Amygdala (tissue), 56 donors: ENCODE results near the gene LCN6.
"Not testable (repeated sequence)": the region's sequence is repeated elsewhere in the genome, so short reads cannot be mapped to it uniquely, and the experiment has no call there.

Experiments used
- DNase-seq, 56 donors: peaks; one replicate each; lab custom pipeline; 2025; lab: John Stamatoyannopoulos, UW

Gene LCN6, protein sequence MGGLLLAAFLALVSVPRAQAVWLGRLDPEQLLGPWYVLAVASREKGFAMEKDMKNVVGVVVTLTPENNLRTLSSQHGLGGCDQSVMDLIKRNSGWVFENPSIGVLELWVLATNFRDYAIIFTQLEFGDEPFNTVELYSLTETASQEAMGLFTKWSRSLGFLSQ

GRCh38 chr9:136748201-136748600 is at the start of gene LCN6:
LCN6 (minus strand) TSS chr9:136748525; CDS start chr9:136748483, 42 bp downstream.
- no peak for DNase-seq

- DNase-seq, result not testable (repeated sequence)
Observed at GRCh38 chr9:136796775-136797347, 48.5 kb upstream of the LCN6 start.

DNA sequence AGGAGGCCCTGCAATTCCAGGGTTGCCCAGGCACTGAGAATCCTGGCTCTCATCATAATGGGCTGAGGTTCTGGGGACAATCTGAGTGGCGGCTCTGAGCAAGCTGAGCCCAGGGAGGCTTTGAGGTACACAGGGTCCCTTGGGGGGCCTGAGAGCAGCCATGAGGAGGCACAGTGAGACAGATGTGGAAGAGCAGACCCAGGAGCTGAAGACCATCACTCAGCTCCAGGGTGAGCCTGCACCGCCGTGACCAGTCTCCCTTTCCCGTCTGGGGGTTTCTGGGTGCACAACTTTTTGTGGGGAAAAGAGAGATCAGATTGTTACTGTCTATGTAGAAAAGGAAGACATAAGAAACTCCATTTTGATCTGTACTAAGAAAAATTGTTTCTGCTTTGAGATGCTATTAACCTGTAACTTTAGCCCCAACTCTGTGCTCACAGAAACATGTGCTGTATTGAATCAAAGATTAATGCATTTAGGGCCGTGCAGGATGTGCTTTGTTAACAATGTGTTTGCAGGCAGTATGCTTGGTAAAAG is 48.0 kb upstream of the LCN6 start, which contains the start of gene CCDC183:
CCDC183 (plus strand) TSS at position 101 of the 537 bp plus-strand sequence; CDS start at position 161, 60 bp downstream.
- DNase-seq, result no peak

- no peak for DNase-seq
Observed at GRCh38 chr9:136795000-136795348, 46.6 kb upstream of the LCN6 start.

DNA sequence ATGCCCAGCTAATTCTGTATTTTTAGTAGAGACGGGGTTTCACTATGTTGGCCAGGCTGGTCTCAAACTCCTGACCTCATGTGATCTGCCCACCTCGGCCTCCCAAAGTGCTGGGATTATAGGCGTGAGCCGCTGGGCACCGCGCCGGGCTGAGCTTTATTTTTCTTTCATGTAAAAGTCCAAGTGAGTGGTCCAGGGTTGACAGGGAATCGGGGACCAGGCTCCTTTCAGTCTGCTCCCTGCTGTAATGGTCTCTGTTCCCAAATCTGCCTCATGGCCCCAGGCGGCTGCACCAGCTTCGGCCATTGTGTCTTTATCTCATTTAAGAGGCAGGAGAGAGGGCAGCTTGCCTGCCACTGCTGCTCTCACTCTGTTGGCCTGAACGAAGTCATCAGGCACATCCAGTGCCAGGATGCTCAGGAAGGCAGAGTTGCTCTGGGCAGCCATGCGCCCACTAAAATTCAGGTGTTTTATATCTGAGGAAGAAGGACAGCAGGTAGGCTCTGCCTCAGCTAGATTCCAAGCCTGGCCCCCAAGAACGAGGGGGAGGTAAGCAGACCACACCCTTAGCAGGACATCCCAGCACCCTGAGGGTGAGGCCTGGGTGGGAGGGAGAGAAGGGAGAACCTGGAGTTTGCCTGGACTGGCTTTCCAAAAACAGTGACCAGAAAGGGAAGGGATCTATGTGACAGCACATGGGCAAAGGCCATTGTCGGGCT is 46.1 kb upstream of the LCN6 start:
- no peak for DNase-seq

GRCh38 chr9:136793086-136793946 is 45.0 kb upstream of the LCN6 start:
- no peak for DNase-seq

DNA sequence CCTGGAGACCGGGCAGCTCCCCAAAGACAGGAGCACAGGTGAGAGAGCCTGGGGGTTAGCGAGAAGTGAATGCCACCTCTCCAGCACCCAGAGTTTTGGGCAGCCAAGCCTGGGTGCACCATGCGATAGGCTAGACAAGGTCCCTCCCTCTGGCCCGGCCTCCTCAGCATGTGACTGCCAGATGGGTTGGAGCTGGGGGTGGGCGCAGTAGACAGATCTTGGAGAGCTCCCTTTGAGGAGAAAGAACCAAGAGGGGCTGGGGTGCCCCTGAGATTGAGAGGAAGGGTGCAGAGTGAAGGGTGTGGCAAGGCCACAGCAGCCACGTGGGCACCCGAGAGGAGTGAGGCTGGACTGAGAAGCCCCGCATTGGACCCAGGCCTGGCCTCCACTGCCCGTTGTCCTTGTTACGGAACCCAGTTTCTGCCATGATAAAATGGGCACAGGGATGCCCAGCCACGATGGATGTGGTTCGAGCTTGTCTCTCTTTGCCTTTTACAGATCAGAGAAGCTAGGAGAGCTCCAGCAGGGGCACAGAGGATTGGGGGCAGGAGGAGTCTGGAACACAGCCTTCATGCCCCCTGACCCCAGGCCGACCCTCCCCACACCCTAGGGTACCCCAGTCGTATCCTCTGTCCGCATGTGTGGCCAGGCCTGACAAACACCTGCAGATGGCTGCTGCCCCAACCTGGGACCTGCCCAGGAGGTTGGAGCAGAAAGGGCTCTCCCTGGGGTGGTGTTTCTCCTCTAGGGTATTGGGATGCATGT is 44.2 kb upstream of the LCN6 start:
- no peak for DNase-seq

GRCh38 chr9:136791516-136792276 is 43.4 kb upstream of the LCN6 start:
- peak in 12 of 56 donors; percentile 33 to 68 (median 47) for DNase-seq

DNA sequence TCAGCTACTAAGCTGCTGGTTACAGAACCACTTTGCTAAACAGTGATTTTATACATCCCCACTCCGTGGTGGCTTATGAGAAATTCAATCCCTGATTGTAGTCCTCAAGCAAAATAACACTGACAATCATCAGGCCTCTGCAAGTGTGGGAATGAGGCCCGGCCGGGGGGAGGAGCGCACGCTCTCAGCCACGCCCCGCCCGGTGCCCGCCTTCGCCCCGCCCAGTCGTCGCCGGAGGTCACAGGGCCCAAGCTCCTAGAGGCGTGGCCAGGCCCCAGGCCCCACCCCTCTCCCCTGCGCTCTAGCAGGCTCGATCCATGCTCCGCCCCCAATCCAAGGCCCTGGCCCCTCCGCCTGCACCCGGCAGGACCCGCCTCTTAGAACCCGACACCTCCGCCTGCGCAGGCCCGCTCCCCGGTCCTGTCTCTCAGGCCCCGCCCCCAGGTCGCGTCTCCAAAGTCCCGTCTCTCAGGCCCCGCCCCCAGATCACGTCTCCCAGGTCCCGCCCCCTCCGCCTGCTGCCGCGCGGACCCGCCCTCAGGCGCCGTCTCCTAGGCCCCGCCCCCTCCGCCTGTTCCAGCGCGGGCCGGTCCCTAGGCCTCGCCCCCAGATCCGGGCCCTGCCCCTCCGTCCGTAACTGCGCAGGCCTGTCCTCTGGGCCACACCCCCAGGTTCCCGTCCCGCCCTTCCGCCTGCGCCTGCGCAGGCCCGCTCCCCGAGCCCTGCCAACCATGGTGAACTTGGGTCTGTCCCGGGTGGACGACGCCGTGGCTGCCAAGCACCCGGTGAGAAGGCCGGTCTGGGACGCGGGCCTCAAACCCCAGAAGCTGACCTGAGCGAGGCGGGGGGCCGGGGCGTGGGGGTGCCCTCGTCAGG is 42.6 kb upstream of the LCN6 start, which contains the start of gene TMEM141:
TMEM141 (plus strand) TSS at position 705 of the 876 bp plus-strand sequence; CDS start at position 732, 27 bp downstream.
- DNase-seq, result peak; percentile 93 to 100 (median 100)

GRCh38 chr9:136789523-136789937 is 41.2 kb upstream of the LCN6 start:
- DNase-seq, result no peak

GRCh38 chr9:136788644-136789522 is 40.6 kb upstream of the LCN6 start:
- DNase-seq, result not testable (repeated sequence)

DNA sequence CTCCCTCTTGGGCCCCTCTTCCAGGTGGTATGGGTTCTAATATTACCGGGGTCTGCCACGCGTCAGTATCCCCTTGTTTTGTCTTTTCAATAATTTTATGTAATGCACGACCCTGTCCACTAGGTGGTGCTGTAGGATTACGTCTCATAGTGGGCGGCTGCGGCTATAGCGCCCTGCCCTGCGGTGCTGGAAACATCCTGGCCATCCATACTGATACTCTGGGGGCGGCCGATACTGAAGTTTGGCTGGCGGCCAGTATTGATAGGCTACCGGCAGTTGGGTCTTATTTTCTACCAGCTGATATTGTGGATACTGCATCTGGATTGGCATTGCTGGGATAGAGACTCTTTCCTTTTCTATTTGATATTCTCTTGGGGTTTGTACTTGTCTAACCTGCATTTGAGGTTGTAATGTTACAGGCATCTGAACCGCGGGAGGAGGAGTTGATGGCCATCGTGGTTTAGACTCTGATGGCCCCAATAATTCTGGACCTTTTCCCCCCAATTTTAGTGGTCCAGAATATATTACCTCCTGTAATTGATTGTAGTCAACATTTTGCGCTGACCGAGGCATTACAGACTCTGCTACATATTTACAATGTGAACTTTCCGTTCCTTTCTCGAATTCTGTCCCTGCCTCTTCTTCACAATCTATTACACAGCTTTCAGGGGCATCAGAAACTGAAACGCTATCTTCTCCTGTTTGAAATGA is 39.5 kb upstream of the LCN6 start:
- DNase-seq, result peak in 45 of 56 donors; percentile 20 to 76 (median 46)

- not testable (repeated sequence) for DNase-seq
Observed at GRCh38 chr9:136786983-136787382, 38.7 kb upstream of the LCN6 start.

- peak in 37 of 56 donors; percentile 7 to 77 (median 51) for DNase-seq
Observed at GRCh38 chr9:136786451-136786850, 38.1 kb upstream of the LCN6 start.

DNA sequence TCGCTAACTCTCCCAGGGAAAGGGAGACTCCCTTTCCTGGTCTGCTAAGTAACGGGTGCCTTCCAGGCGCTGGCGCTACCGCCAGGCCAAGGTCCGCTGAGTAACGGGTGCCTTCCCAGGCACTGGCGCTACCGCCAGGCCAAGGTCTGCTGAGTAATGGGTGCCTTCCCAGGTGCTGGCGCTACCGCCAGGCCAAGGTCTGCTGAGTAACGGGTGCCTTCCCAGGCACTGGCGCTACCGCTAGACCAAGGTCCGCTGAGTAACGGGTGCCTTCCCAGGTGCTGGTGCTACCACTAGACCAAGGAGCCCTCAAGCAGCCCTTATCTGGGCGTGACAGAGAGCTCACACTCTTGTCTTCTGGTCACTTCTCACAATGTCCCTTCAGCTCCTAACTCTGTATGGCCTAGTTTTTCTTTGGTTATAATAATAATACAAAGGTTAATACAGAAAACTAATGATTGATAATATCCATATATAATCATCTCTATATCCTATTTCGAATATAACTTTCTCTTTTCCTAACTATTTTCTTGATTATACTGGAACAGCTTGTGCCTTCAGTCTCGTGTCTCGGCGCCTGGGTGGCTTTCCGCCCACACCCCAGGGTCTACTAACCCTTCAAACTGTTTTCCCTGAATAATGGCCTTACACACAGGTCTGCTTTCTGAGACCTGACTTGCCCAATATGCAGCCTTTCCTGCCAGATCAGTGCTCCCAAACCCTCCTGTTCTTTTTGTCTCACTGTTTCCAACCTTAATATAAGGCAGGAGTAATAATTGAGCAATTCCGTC is 37.4 kb upstream of the LCN6 start:
- not testable (repeated sequence) for DNase-seq
